GM18907 (cell line): ENCODE data around the gene NDUFS2.

Experiments
- ATAC-seq: cut with Tn5 transposase; IDR thresholded peaks from one replicate; pipeline ENCODE4 v1.9.1; 2021; ENCODE audit warnings: mild to moderate bottlenecking, moderate library complexity; ENCODE audit not compliant: unreplicated experiment

Gene NDUFS2

GRCh38 chr1:161201836-161202712 lies at the start of gene NDUFS2:
Gene NDUFS2, plus strand, starts transcription at chr1:161202367. Its CDS starts 19 bp downstream, at chr1:161202386.
- peak; percentile 96 for ATAC-seq

GRCh38 chr1:161153176-161153575 lies 49.0 kb upstream of the NDUFS2 start:
- peak; percentile 4 for ATAC-seq

- ATAC-seq: peak; percentile 82
Measured at GRCh38 chr1:161153682-161154337, 48.4 kb upstream of the NDUFS2 start, which contains the start of gene UFC1. Gene UFC1, plus strand, starts transcription at chr1:161153978. Its CDS starts 20 bp downstream, at chr1:161153998.

GRCh38 chr1:161157867-161158266 lies 44.3 kb upstream of the NDUFS2 start:
- ATAC-seq: no peak

GRCh38 chr1:161158316-161159010 lies 43.7 kb upstream of the NDUFS2 start:
- peak; percentile 3 for ATAC-seq

GRCh38 chr1:161159087-161159912 lies 42.9 kb upstream of the NDUFS2 start, which contains the start of gene USP21:
Gene USP21, plus strand, starts transcription at chr1:161159500. Its CDS starts 1,141 bp downstream, at chr1:161160641.
- peak; percentile 80 for ATAC-seq

GRCh38 chr1:161159913-161160243 lies 42.3 kb upstream of the NDUFS2 start:
- no peak for ATAC-seq

GRCh38 chr1:161160671-161161145 lies 41.5 kb upstream of the NDUFS2 start:
- no peak for ATAC-seq

GRCh38 chr1:161161652-161162051 lies 40.5 kb upstream of the NDUFS2 start:
- ATAC-seq: no peak

- no peak for ATAC-seq
Measured at GRCh38 chr1:161162052-161162451, 40.1 kb upstream of the NDUFS2 start.

GRCh38 chr1:161162806-161163205 lies 39.4 kb upstream of the NDUFS2 start:
- no peak for ATAC-seq

GRCh38 chr1:161163793-161164192 lies 38.4 kb upstream of the NDUFS2 start:
- no peak for ATAC-seq

GRCh38 chr1:161164901-161165610 lies 37.1 kb upstream of the NDUFS2 start:
- ATAC-seq: no peak

- peak; percentile 92 for ATAC-seq
Measured at GRCh38 chr1:161165742-161166668, 36.2 kb upstream of the NDUFS2 start, which contains the start of gene PPOX. Gene PPOX, plus strand, starts transcription at chr1:161166426. Its CDS starts 422 bp downstream, at chr1:161166848.

GRCh38 chr1:161166669-161167548 lies 35.3 kb upstream of the NDUFS2 start:
- ATAC-seq: peak; percentile 12

GRCh38 chr1:161168906-161169305 lies 33.3 kb upstream of the NDUFS2 start:
- no peak for ATAC-seq

GRCh38 chr1:161171191-161171590 lies 31.0 kb upstream of the NDUFS2 start:
- ATAC-seq: no peak

GRCh38 chr1:161171696-161172095 lies 30.5 kb upstream of the NDUFS2 start:
- ATAC-seq: no peak
